Endothelial cell of umbilical vein (primary cell): Measurements from ENCODE around the gene AMPH. TPM values are rescaled to one million over a fixed set of nuclear protein-coding genes. Genes with fewer than 3 reads are reported as not detected.

Experiments
- BruUV-seq: library from RNA; stranded (reverse); fragments of 400-500 nt; replicated peaks from 2 replicates; lab custom pipeline; 2021; lab: Mats Ljungman, UMichigan
- CTCF ChIA-PET: fragments of 300-600, 350-600 bp; sonication (Branson Sonifier 250); formaldehyde crosslinking; loops from one replicate; lab custom pipeline; 2021; ENCODE audit warnings: antibody characterized with exemption, inconsistent platforms; lab: Charles Lee
- POLR2A ChIA-PET: fragments of 300-600, 350-600 bp; sonication (Branson Sonifier 250); formaldehyde crosslinking; loops from one replicate; lab custom pipeline; 2021; ENCODE audit warnings: antibody characterized with exemption, inconsistent platforms; lab: Charles Lee
- DNase-seq: peaks from one replicate; pipeline ENCODE4 v3.0.0-alpha.2; 2011; ENCODE audit warnings: low read depth, low spot score
- FAIRE-seq: peaks from 2 replicates; lab custom pipeline; 2011; peaks lifted over from hg19 to GRCh38; lab: Jason Lieb, UNC
- H2AFZ ChIP-seq: 2 replicates; pipeline ENCODE4 v1.6.0; 2012; ENCODE audit warnings: low read depth, low read length, control low read depth, inconsistent platforms
- H3K27ac ChIP-seq: 2 replicates; pipeline ENCODE4 v1.5.1; 2011; ENCODE audit warnings: low read depth, mild to moderate bottlenecking, control low read depth, low read length, moderate library complexity; ENCODE audit not compliant: insufficient read depth
- H3K27me3 ChIP-seq, 2 experiments: 2 replicates each; pipeline versions ENCODE4 v1.6.0 to v1.6.1; 2011; ENCODE audit warnings: low read length in 2 of 2, mixed read lengths in 1 of 2; ENCODE audit not compliant: control insufficient read depth in 2 of 2, insufficient read depth in 2 of 2
- H3K36me3 ChIP-seq, 2 experiments: 2 replicates in 1 of 2; 3 replicates in 1 of 2; pipeline ENCODE4 v1.5.1; 2011; ENCODE audit warnings: low read length in 2 of 2, mild to moderate bottlenecking in 1 of 2, moderate library complexity in 1 of 2; ENCODE audit not compliant: control insufficient read depth in 2 of 2, insufficient read depth in 2 of 2; ENCODE audit errors: extremely low read depth in 1 of 2
- H3K4me1 ChIP-seq: 3 replicates; pipeline ENCODE4 v1.5.1; 2011; ENCODE audit warnings: mild to moderate bottlenecking, low read length; ENCODE audit not compliant: control insufficient read depth, insufficient read depth; ENCODE audit errors: extremely low read depth
- H3K4me2 ChIP-seq: 2 replicates; pipeline ENCODE4 v1.6.1; 2011; ENCODE audit warnings: low read length, control low read depth, mixed read lengths; ENCODE audit not compliant: insufficient read depth
- H3K4me3 ChIP-seq, 3 experiments: fragments of 200-600 bp in 1 of 3; sonication (generic), shearing (Covaris generic) in 1 of 3; replicated peaks in 1 of 3; 2 replicates each; pipeline ENCODE4 v1.5.1; 2011 to 2016; ENCODE audit warnings: control low read depth in 3 of 3, low read length in 3 of 3, mild to moderate bottlenecking in 2 of 3, inconsistent platforms in 1 of 3, low read depth in 1 of 3, moderate library complexity in 1 of 3; ENCODE audit not compliant: insufficient read depth in 1 of 3
- H3K79me2 ChIP-seq: 2 replicates; pipeline ENCODE4 v1.6.0; 2012; ENCODE audit warnings: low read length, inconsistent platforms; ENCODE audit not compliant: control insufficient read depth, insufficient read depth
- H3K9ac ChIP-seq: replicated peaks from 2 replicates; pipeline ENCODE3; 2011; ENCODE audit warnings: low read length, control low read depth; ENCODE audit not compliant: insufficient read depth; ENCODE audit errors: extremely low read depth
- H3K9me1 ChIP-seq: replicated peaks from 3 replicates; pipeline ENCODE4 v1.6.0; 2011; ENCODE audit warnings: mild to moderate bottlenecking, low read length; ENCODE audit not compliant: control insufficient read depth, insufficient read depth; ENCODE audit errors: extremely low read depth
- H3K9me3 ChIP-seq: replicated peaks from 2 replicates; pipeline ENCODE4 v1.5.1; 2012; ENCODE audit warnings: low read length, inconsistent platforms; ENCODE audit not compliant: control insufficient read depth, insufficient read depth
- H4K20me1 ChIP-seq: replicated peaks from 2 replicates; pipeline ENCODE3; 2011; ENCODE audit warnings: mild to moderate bottlenecking, low read length; ENCODE audit not compliant: control insufficient read depth, insufficient read depth; ENCODE audit errors: extremely low read depth
- EZH2 ChIP-seq: IDR thresholded peaks from 2 replicates; pipeline ENCODE4 v1.6.1; 2012; ENCODE audit warnings: borderline replicate concordance, low read depth, mild to moderate bottlenecking, moderate library complexity, low read length, inconsistent platforms; ENCODE audit not compliant: severe bottlenecking
- FOS ChIP-seq: IDR thresholded peaks from 2 replicates; pipeline ENCODE4 v1.6.1; 2011; ENCODE audit warnings: mild to moderate bottlenecking, low read length, moderate library complexity, borderline replicate concordance; ENCODE audit not compliant: insufficient read depth
- GATA2 ChIP-seq: IDR thresholded peaks from 2 replicates; pipeline ENCODE4 v1.7.0; 2011; ENCODE audit warnings: low read depth, mild to moderate bottlenecking, moderate library complexity, mixed read lengths, low read length; ENCODE audit not compliant: insufficient read length, insufficient read depth
- JUN ChIP-seq: IDR thresholded peaks from 2 replicates; pipeline ENCODE4 v1.6.1; 2011; ENCODE audit warnings: borderline replicate concordance, low read depth; ENCODE audit not compliant: insufficient read length, insufficient read depth
- MYC ChIP-seq: IDR thresholded peaks from one replicate; pipeline ENCODE4 v1.6.1; 2011; ENCODE audit warnings: mild to moderate bottlenecking, low read depth, low read length
- POLR2A ChIP-seq: IDR thresholded peaks from 2 replicates; pipeline ENCODE4 v1.6.1; 2012; ENCODE audit warnings: low read depth, mild to moderate bottlenecking, control low read depth, low read length
- POLR2AphosphoS5 ChIP-seq: IDR thresholded peaks from 2 replicates; pipeline ENCODE4 v1.6.1; 2012; ENCODE audit warnings: low read depth, mild to moderate bottlenecking, control low read depth, low read length, moderate library complexity; ENCODE audit not compliant: insufficient read depth
- dilution Hi-C: fragments of 300-500 bp; cut with MboI; formaldehyde crosslinking; loops from one replicate; pipeline ENCODE4 v1.15.0; 2019; ENCODE audit warnings: low sequenced_read_pairs; ENCODE audit not compliant: extremely low pct_ligation_motif_present
- intact Hi-C: fragments of 100-400 bp; cut with micrococcal nuclease; formaldehyde crosslinking; loops from one replicate; pipeline ENCODE4 v1.10.0; 2022
- polyA plus RNA-seq, 4 experiments: library from polyadenylated mRNA; depleted of rRNA in 3 of 4; stranded (reverse) in 3 of 4; unstranded in 1 of 4; fragments of >200 nt; gene quantifications; 2 replicates each; pipeline versions ENCODE4 v1.2.1 to v1.2.3, GENCODE V29; 2011 to 2012; ENCODE audit warnings: missing spikeins in 1 of 4
- total RNA-seq: library from RNA; stranded (reverse); gene quantifications from 2 replicates; pipeline ENCODE4 v1.2.3, GENCODE V29; 2021
- TF ChIP-seq, protein P1 (sequence below), 2 donors: IDR thresholded peaks; 1 replicate in 1 of 2; 2 replicates in 1 of 2; pipeline ENCODE4 v1.5.1; 2011; ENCODE audit warnings: low read length in 2 of 2, mild to moderate bottlenecking in 2 of 2, moderate library complexity in 2 of 2, control low read depth in 1 of 2, inconsistent platforms in 1 of 2, low read depth in 1 of 2; ENCODE audit not compliant: insufficient read depth in 1 of 2; ENCODE audit errors: extremely low read depth in 1 of 2
- TF ChIP-seq, protein P2 (sequence below): IDR thresholded peaks from 2 replicates; pipeline ENCODE4 v1.6.1; 2011; ENCODE audit not compliant: insufficient read depth, insufficient read length

Gene AMPH
- total and polyA plus RNA-seq, 2 donors (not counting 3 experiments of a cell fraction or from before 2014, with no cell fraction given): 5.2 to 9.2 TPM

DNA sequence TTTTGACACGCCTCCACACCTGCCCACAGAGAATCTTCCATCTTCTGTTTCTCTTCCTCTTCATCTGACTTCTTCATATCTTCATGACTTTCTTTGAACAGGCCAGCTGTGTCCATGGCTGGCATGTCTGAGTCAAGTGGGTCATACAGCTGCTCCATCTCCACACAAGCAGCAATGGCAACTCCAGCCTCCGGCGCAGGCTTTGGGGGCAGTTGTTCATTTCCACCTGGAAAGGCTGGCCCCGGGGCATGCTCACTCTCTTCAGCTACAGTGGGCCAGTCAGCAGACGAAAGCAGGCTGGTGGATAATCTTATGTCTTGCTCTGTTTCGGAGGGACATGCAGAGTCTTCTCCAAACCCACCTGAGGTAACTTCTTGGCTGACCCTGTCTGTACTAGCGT, 202.1 kb downstream of the AMPH start:
- no TSS peak for BruUV-seq
- dilution Hi-C loops: no loop called here

More for the DNA sequence above, 202.1 kb downstream of the AMPH start:
- no peak for DNase-seq
- Histone ChIP-seq H2AFZ (no peak overlapping the region), H3K9me1 (no peaks in the 10 kb centered on the region), H3K4me2 (no peak overlapping the region), H3K9me3 (no peaks in the 10 kb centered on the region), H3K36me3 (no peaks in the 10 kb centered on the region), H3K4me3 (no peak overlapping the region), H3K27me3 (no peaks in the 10 kb centered on the region), H3K27ac (no peak overlapping the region), H3K9ac (no peak overlapping the region), H4K20me1 (no peaks in the 10 kb centered on the region), H3K79me2 (no peaks in the 10 kb centered on the region), H3K4me1 (peaks cover 7% of the 10 kb centered on the region)
- no peak for FAIRE-seq
- POLR2A ChIA-PET: no interaction called here
- no peak for TF ChIP-seq FOS
- TF ChIP-seq MYC: no peak
- TF ChIP-seq POLR2AphosphoS5: no peak
- no peak for TF ChIP-seq EZH2
- TF ChIP-seq, protein P1, sequence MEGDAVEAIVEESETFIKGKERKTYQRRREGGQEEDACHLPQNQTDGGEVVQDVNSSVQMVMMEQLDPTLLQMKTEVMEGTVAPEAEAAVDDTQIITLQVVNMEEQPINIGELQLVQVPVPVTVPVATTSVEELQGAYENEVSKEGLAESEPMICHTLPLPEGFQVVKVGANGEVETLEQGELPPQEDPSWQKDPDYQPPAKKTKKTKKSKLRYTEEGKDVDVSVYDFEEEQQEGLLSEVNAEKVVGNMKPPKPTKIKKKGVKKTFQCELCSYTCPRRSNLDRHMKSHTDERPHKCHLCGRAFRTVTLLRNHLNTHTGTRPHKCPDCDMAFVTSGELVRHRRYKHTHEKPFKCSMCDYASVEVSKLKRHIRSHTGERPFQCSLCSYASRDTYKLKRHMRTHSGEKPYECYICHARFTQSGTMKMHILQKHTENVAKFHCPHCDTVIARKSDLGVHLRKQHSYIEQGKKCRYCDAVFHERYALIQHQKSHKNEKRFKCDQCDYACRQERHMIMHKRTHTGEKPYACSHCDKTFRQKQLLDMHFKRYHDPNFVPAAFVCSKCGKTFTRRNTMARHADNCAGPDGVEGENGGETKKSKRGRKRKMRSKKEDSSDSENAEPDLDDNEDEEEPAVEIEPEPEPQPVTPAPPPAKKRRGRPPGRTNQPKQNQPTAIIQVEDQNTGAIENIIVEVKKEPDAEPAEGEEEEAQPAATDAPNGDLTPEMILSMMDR (IDR thresholded peaks at IDR 0.05; ENCODE audit: extremely low read depth in 1 of 2, insufficient read depth in 1 of 2, low read depth in 1 of 2, low read length in 2 of 2): no peak
- TF ChIP-seq POLR2A: no peak
- TF ChIP-seq, protein P2, sequence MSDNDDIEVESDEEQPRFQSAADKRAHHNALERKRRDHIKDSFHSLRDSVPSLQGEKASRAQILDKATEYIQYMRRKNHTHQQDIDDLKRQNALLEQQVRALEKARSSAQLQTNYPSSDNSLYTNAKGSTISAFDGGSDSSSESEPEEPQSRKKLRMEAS: no peak
- no peak for TF ChIP-seq JUN
- no peak for TF ChIP-seq GATA2
- CTCF ChIA-PET: interaction anchor here (1.5 kb wide), 1 partner anchor 55 kb away, joined by 4 read pairs; no protein-coding TSS in a partner anchor
- intact Hi-C loops: no loop called here
